ENCODE data around the gene PAX6.
A peak's percentile ranks its signal among the peaks of the same experiment; 100 is the strongest.

Gene PAX6

GRCh38 chr11:31798057-31798553 is 13.0 kb downstream of the PAX6 start:
- no peak for DNase-seq (ENCODE audit: low spot score)

- peak; percentile 34 for DNase-seq (ENCODE audit: low spot score)
Observed at GRCh38 chr11:31797190-31798056, 13.7 kb downstream of the PAX6 start.

- no peak for DNase-seq (ENCODE audit: low spot score)
Observed at GRCh38 chr11:31796499-31797189, 14.5 kb downstream of the PAX6 start.

GRCh38 chr11:31795706-31796498 is 15.2 kb downstream of the PAX6 start:
- DNase-seq (ENCODE audit: low spot score), result no peak

- DNase-seq (ENCODE audit: low spot score), result no peak
Observed at GRCh38 chr11:31794548-31794947, 16.6 kb downstream of the PAX6 start.

- no peak for DNase-seq (ENCODE audit: low spot score)
Observed at GRCh38 chr11:31793264-31793663, 17.9 kb downstream of the PAX6 start.

GRCh38 chr11:31792456-31792855 is 18.7 kb downstream of the PAX6 start:
- DNase-seq (ENCODE audit: low spot score), result no peak

GRCh38 chr11:31792036-31792435 is 19.1 kb downstream of the PAX6 start:
- no peak for DNase-seq (ENCODE audit: low spot score)

GRCh38 chr11:31790649-31791048 is 20.5 kb downstream of the PAX6 start:
- no peak for DNase-seq (ENCODE audit: low spot score)

GRCh38 chr11:31788085-31788484 is 23.0 kb downstream of the PAX6 start:
- no peak for DNase-seq (ENCODE audit: low spot score)

GRCh38 chr11:31786996-31787685 is 24.0 kb downstream of the PAX6 start:
- no peak for DNase-seq (ENCODE audit: low spot score)

- no peak for DNase-seq (ENCODE audit: low spot score)
Observed at GRCh38 chr11:31784611-31785010, 26.5 kb downstream of the PAX6 start.

GRCh38 chr11:31783252-31783651 is 27.9 kb downstream of the PAX6 start:
- no peak for DNase-seq (ENCODE audit: low spot score)

GRCh38 chr11:31782257-31782656 is 28.9 kb downstream of the PAX6 start:
- no peak for DNase-seq (ENCODE audit: low spot score)

- DNase-seq (ENCODE audit: low spot score), result no peak
Observed at GRCh38 chr11:31780480-31780971, 30.6 kb downstream of the PAX6 start.

GRCh38 chr11:31780078-31780477 is 31.0 kb downstream of the PAX6 start:
- DNase-seq (ENCODE audit: low spot score), result no peak

- DNase-seq (ENCODE audit: low spot score), result peak; percentile 29
Observed at GRCh38 chr11:31779374-31779791, 31.7 kb downstream of the PAX6 start.

- DNase-seq (ENCODE audit: low spot score), result no peak
Observed at GRCh38 chr11:31772412-31772811, 38.7 kb downstream of the PAX6 start.

GRCh38 chr11:31770011-31770700 is 41.0 kb downstream of the PAX6 start:
- no peak for DNase-seq (ENCODE audit: low spot score)

- DNase-seq (ENCODE audit: low spot score), result no peak
Observed at GRCh38 chr11:31768749-31769640, 42.1 kb downstream of the PAX6 start.
